B cell (primary cell): ENCODE measurements around the gene COBL. TPM values are rescaled to one million over a fixed set of nuclear protein-coding genes. Genes with fewer than 3 reads are reported as not detected.

ENCODE experiments used
- ATAC-seq: fragments of 200-7000 bp; cut with Tn5 transposase; one replicate; pipeline ENCODE4 v1.10.0; 2021; ENCODE audit warnings: low read depth, mild to moderate bottlenecking, moderate number of reproducible peaks, moderate library complexity
- CTCF ChIA-PET: fragments of 350-600 bp; sonication (Branson Sonifier 250); formaldehyde crosslinking; loops from one replicate; lab custom pipeline; 2021; ENCODE audit warnings: antibody characterized with exemption, inconsistent platforms; lab: Charles Lee
- POLR2A ChIA-PET: fragments of 350-600 bp; sonication (Branson Sonifier 250); formaldehyde crosslinking; loops from one replicate; lab custom pipeline; 2021; ENCODE audit warnings: antibody characterized with exemption; lab: Charles Lee
- DNase-seq: peaks from one replicate; pipeline ENCODE4 v3.0.0; 2013
- H2AFZ ChIP-seq: 2 replicates; pipeline ENCODE4 v1.6.1; 2012; ENCODE audit warnings: mild to moderate bottlenecking, low read depth, low read length; ENCODE audit not compliant: insufficient read depth, poor library complexity, severe bottlenecking
- H3K27ac ChIP-seq, 2 donors: 1 replicate in 1 of 2; 2 replicates in 1 of 2; pipeline ENCODE4 v1.5.1; 2012 to 2013; ENCODE audit warnings: low read length in 2 of 2, mild to moderate bottlenecking in 2 of 2, moderate library complexity in 1 of 2
- H3K27me3 ChIP-seq, 4 experiments: fragments of 200-600 bp in 1 of 4; sonication (generic) in 1 of 4; replicated peaks in 1 of 4; 1 replicate in 2 of 4; 2 replicates in 2 of 4; pipeline versions ENCODE4 v1.6.1 to v1.7.0; 2013 to 2016; ENCODE audit warnings: low read length in 3 of 4, mild to moderate bottlenecking in 2 of 4, mixed read lengths in 1 of 4, moderate library complexity in 1 of 4; ENCODE audit not compliant: insufficient read depth in 4 of 4, control insufficient read depth in 3 of 4; ENCODE audit errors: control extremely low read depth in 1 of 4
- H3K36me3 ChIP-seq, 2 experiments: replicated peaks in 1 of 2; 1 replicate in 1 of 2; 2 replicates in 1 of 2; pipeline versions ENCODE4 v1.6.1 to v1.7.1; 2013; ENCODE audit warnings: low read length in 1 of 2; ENCODE audit not compliant: insufficient read depth in 2 of 2, control insufficient read depth in 1 of 2; ENCODE audit errors: control extremely low read depth in 1 of 2, extremely low read depth in 1 of 2
- H3K4me1 ChIP-seq, 2 donors: fragments of 200-600 bp in 1 of 2; sonication (generic) in 1 of 2; 1 replicate in 1 of 2; 2 replicates in 1 of 2; pipeline versions ENCODE4 v1.5.1 to v1.6.1; 2013 to 2017; ENCODE audit warnings: low read length in 2 of 2; ENCODE audit not compliant: control insufficient read depth in 2 of 2, insufficient read depth in 2 of 2
- H3K4me2 ChIP-seq: replicated peaks from 2 replicates; pipeline ENCODE3; 2012; ENCODE audit warnings: mild to moderate bottlenecking, low read depth, low read length; ENCODE audit not compliant: poor library complexity, severe bottlenecking
- H3K4me3 ChIP-seq, 5 experiments: fragments of 200-600 bp in 1 of 5; sonication (generic) in 1 of 5; 1 replicate in 3 of 5; 2 replicates in 2 of 5; pipeline versions ENCODE4 v1.5.1 to v1.7.0; 2011 to 2016; ENCODE audit warnings: low read length in 4 of 5, mild to moderate bottlenecking in 4 of 5, low read depth in 2 of 5, control low read depth in 1 of 5, moderate library complexity in 1 of 5; ENCODE audit not compliant: insufficient read depth in 1 of 5; ENCODE audit errors: control extremely low read depth in 1 of 5, extremely low read depth in 1 of 5
- H3K79me2 ChIP-seq: fragments of 200-600 bp; sonication (generic); one replicate; pipeline ENCODE4 v1.6.0; 2016; ENCODE audit warnings: low read length; ENCODE audit not compliant: control insufficient read depth, insufficient read depth
- H3K9ac ChIP-seq: fragments of 200-600 bp; sonication (generic); 2 replicates; pipeline ENCODE4 v1.6.1; 2017; ENCODE audit warnings: mild to moderate bottlenecking, low read length, moderate library complexity
- H3K9me3 ChIP-seq, 3 donors: one replicate each; pipeline versions ENCODE4 v1.6.1 to v1.7.1; 2013; ENCODE audit warnings: low read length in 2 of 3; ENCODE audit not compliant: control insufficient read depth in 2 of 3, insufficient read depth in 1 of 3; ENCODE audit errors: control extremely low read depth in 1 of 3
- H4K20me1 ChIP-seq: 2 replicates; pipeline ENCODE4 v1.6.0; 2012; ENCODE audit warnings: mild to moderate bottlenecking, low read length; ENCODE audit not compliant: insufficient read depth, control insufficient read depth, poor library complexity, severe bottlenecking
- H3K27ac Mint-ChIP-seq: one replicate; pipeline ENCODE4 v1.8.0; 2021; ENCODE audit warnings: mixed read lengths
- H3K27me3 Mint-ChIP-seq: one replicate; pipeline ENCODE4 v1.8.0; 2021; ENCODE audit warnings: mixed read lengths
- H3K4me1 Mint-ChIP-seq: one replicate; pipeline ENCODE4 v1.8.0; 2021; ENCODE audit warnings: mixed read lengths
- H3K4me3 Mint-ChIP-seq: one replicate; pipeline ENCODE4 v1.8.0; 2021; ENCODE audit warnings: mixed read lengths
- H3K9me3 Mint-ChIP-seq: one replicate; pipeline ENCODE4 v1.8.0; 2022; ENCODE audit warnings: mixed read lengths; ENCODE audit not compliant: insufficient read depth
- CTCF ChIP-seq: fragments of 200-600 bp; IDR thresholded peaks from one replicate; pipeline ENCODE4 v1.8.0; 2022; ENCODE audit warnings: antibody characterized with exemption, mild to moderate bottlenecking
- EZH2 ChIP-seq: IDR thresholded peaks from 2 replicates; pipeline ENCODE4 v1.6.1; 2012; ENCODE audit warnings: borderline replicate concordance, low read depth, mild to moderate bottlenecking, moderate library complexity, low read length; ENCODE audit not compliant: insufficient read depth, poor library complexity, severe bottlenecking
- WGBS: methylation state at CpG from one replicate; pipeline ENCODE4 v1.1.5; 2013; ENCODE audit warnings: missing lambda C conversion rate; ENCODE audit not compliant: insufficient coverage; 5-methylcytosine and 5-hydroxymethylcytosine counted together
- intact Hi-C: fragments of 100-400 bp; cut with micrococcal nuclease; formaldehyde crosslinking; loops from one replicate; pipeline ENCODE4 v1.10.0; 2022
- polyA plus RNA-seq: library from polyadenylated mRNA; depleted of rRNA; stranded (reverse); fragments of >200 nt; gene quantifications from 2 replicates; pipeline ENCODE4 v1.2.3, GENCODE V29; 2012
- total RNA-seq, 2 donors: library from RNA; stranded (reverse); fragments of 120-200 nt in 1 of 2; gene quantifications; 1 replicate in 1 of 2; 2 replicates in 1 of 2; pipeline versions ENCODE4 v1.2.3 to v1.2.4, GENCODE V29; 2013 to 2022

The COBL gene
- total and polyA plus RNA-seq, 2 donors (not counting 1 experiment from before 2014, with no cell fraction given) = not detected

GRCh38 chr7:51233374-51233773 lies 83.2 kb downstream of the COBL start:
- POLR2A ChIA-PET = no interaction called here
- 97% methylated on average over 11 of the region's 13 CpGs for WGBS
- Mint-ChIP-seq H3K4me1 (no peaks in the 10 kb centered on the region), H3K4me3 (no peak overlapping the region), H3K9me3 (no peaks in the 10 kb centered on the region), H3K27me3 (peaks cover 7% of the 10 kb centered on the region), H3K27ac (no peak overlapping the region)
- CTCF ChIA-PET = no interaction called here
- H3K4me2 ChIP-seq = no peak overlapping the region
- H3K9ac ChIP-seq = no peak overlapping the region
- H3K36me3 ChIP-seq = no peaks in the 10 kb centered on the region
- no peaks in the 10 kb centered on the region for H3K4me1 ChIP-seq
- H3K27ac ChIP-seq = no peak overlapping the region
- H2AFZ ChIP-seq = no peak overlapping the region
- ATAC-seq = no peak
- no peaks in the 10 kb centered on the region for H3K9me3 ChIP-seq
- DNase-seq = no peak
- intact Hi-C loops = no loop called here
- H4K20me1 ChIP-seq = no peaks in the 10 kb centered on the region
- H3K79me2 ChIP-seq = no peaks in the 10 kb centered on the region
- no peaks in the 10 kb centered on the region for H3K27me3 ChIP-seq
- no peak overlapping the region for H3K4me3 ChIP-seq
- TF ChIP-seq EZH2 (no peak), CTCF (no peak)

GRCh38 chr7:51230723-51231122 lies 85.9 kb downstream of the COBL start:
- Histone ChIP-seq H3K27ac (no peak overlapping the region), H2AFZ (no peak overlapping the region), H3K9ac (no peak overlapping the region), H3K9me3 (no peaks in the 10 kb centered on the region), H3K79me2 (no peaks in the 10 kb centered on the region), H4K20me1 (no peaks in the 10 kb centered on the region), H3K4me2 (no peak overlapping the region), H3K27me3 (no peaks in the 10 kb centered on the region), H3K4me3 (no peak overlapping the region), H3K36me3 (no peaks in the 10 kb centered on the region), H3K4me1 (no peaks in the 10 kb centered on the region)
- WGBS = 60% methylated on average over 1 of the region's 5 CpGs
- Mint-ChIP-seq H3K4me3 (no peak overlapping the region), H3K9me3 (no peaks in the 10 kb centered on the region), H3K27me3 (peaks cover 7% of the 10 kb centered on the region), H3K4me1 (no peaks in the 10 kb centered on the region), H3K27ac (no peak overlapping the region)
- ChIA-PET CTCF (no interaction called here), POLR2A (no interaction called here)
- TF ChIP-seq CTCF (no peak), EZH2 (no peak)
- intact Hi-C loops = no loop called here
- no peak for ATAC-seq
- no peak for DNase-seq
